ENCODE data around the gene SSH2.

- no peak for TF ChIP-seq CTCF (IDR thresholded peaks at IDR 0.05; ENCODE audit: low read depth, low read length)
- no peak for TF ChIP-seq EZH2phosphoT487 (IDR thresholded peaks at IDR 0.05; ENCODE audit: low read depth)
Observed at GRCh38 chr17:29596811-29597210, 333.2 kb downstream of the SSH2 start.

All from OCI-LY3 (cell line).